Activated T-helper 1 cell treated with Interleukin-2 at 50 U/mL for 16 hours (primary cell): ENCODE results near the gene PRTG.
"Not testable (repeated sequence)": the region's sequence is repeated elsewhere in the genome, so short reads cannot be mapped to it uniquely, and the experiment has no call there.

Source experiments
- DNase-seq: peaks from one replicate; pipeline ENCODE4 v3.0.0-alpha.2; 2020; ENCODE audit warnings: low read depth

Gene PRTG

GRCh38 chr15:55742927-55743728 is at the start of gene PRTG:
PRTG (minus strand) TSS chr15:55743152; CDS start chr15:55742931, 221 bp downstream.
- DNase-seq = no peak

- no peak for DNase-seq
Observed at GRCh38 chr15:55791551-55792400, 48.8 kb upstream of the PRTG start.

- peak; percentile 12 for DNase-seq
Observed at GRCh38 chr15:55789066-55789660, 46.2 kb upstream of the PRTG start.

GRCh38 chr15:55786341-55786740 is 43.4 kb upstream of the PRTG start:
- no peak for DNase-seq

GRCh38 chr15:55785593-55785992 is 42.6 kb upstream of the PRTG start:
- not testable (repeated sequence) for DNase-seq

- no peak for DNase-seq
Observed at GRCh38 chr15:55784286-55784685, 41.3 kb upstream of the PRTG start.

- no peak for DNase-seq
Observed at GRCh38 chr15:55782901-55783300, 39.9 kb upstream of the PRTG start.

- DNase-seq = no peak
Observed at GRCh38 chr15:55780292-55780691, 37.3 kb upstream of the PRTG start.

GRCh38 chr15:55778932-55779331 is 36.0 kb upstream of the PRTG start:
- no peak for DNase-seq

GRCh38 chr15:55775316-55775715 is 32.4 kb upstream of the PRTG start:
- DNase-seq = no peak

GRCh38 chr15:55774113-55774970 is 31.4 kb upstream of the PRTG start:
- DNase-seq = peak; percentile 1

GRCh38 chr15:55770806-55771205 is 27.9 kb upstream of the PRTG start:
- no peak for DNase-seq

- DNase-seq = no peak
Observed at GRCh38 chr15:55770261-55770660, 27.3 kb upstream of the PRTG start.

- no peak for DNase-seq
Observed at GRCh38 chr15:55768670-55769185, 25.8 kb upstream of the PRTG start.

GRCh38 chr15:55766676-55767075 is 23.7 kb upstream of the PRTG start:
- DNase-seq = no peak

GRCh38 chr15:55764398-55764797 is 21.4 kb upstream of the PRTG start:
- no peak for DNase-seq

GRCh38 chr15:55758580-55758986 is 15.6 kb upstream of the PRTG start:
- no peak for DNase-seq

GRCh38 chr15:55753433-55753832 is 10.5 kb upstream of the PRTG start:
- not testable (repeated sequence) for DNase-seq

- no peak for DNase-seq
Observed at GRCh38 chr15:55750706-55751105, 7.8 kb upstream of the PRTG start.

- no peak for DNase-seq
Observed at GRCh38 chr15:55743729-55744655, 1.0 kb upstream of the PRTG start.
